Smooth muscle cell (in vitro differentiated cells): ENCODE data around the gene KDSR. TPM values are rescaled to one million over a fixed set of nuclear protein-coding genes. Genes with fewer than 3 reads are reported as not detected.

Source experiments
- DNase-seq: peaks from one replicate; lab custom pipeline; 2025; ENCODE audit not compliant: unreplicated experiment; lab: John Stamatoyannopoulos, UW
- H2AFZ ChIP-seq: fragments of 200-600 bp; sonication (generic); 2 replicates; pipeline ENCODE4 v1.6.0; 2016; ENCODE audit warnings: antibody characterized with exemption, low read depth, mild to moderate bottlenecking
- H3F3A ChIP-seq: fragments of 200-600 bp; sonication (generic); 2 replicates; pipeline ENCODE4 v1.6.0; 2017; ENCODE audit warnings: antibody characterized with exemption, low read depth
- H3K27ac ChIP-seq: fragments of 200-600 bp; sonication (generic); 2 replicates; pipeline ENCODE4 v1.5.1; 2016; ENCODE audit warnings: low read depth, mild to moderate bottlenecking
- H3K27me3 ChIP-seq: fragments of 200-600 bp; sonication (generic); 2 replicates; pipeline ENCODE4 v1.6.1; 2016; ENCODE audit warnings: low read depth, mild to moderate bottlenecking
- H3K36me3 ChIP-seq: fragments of 200-600 bp; sonication (generic); 2 replicates; pipeline ENCODE4 v1.5.1; 2016; ENCODE audit warnings: low read depth
- H3K4me1 ChIP-seq: fragments of 200-600 bp; sonication (generic); 2 replicates; pipeline ENCODE4 v1.5.1; 2016; ENCODE audit warnings: low read depth
- H3K4me2 ChIP-seq: fragments of 200-600 bp; sonication (generic); 2 replicates; pipeline ENCODE4 v1.6.0; 2016; ENCODE audit warnings: mild to moderate bottlenecking
- H3K4me3 ChIP-seq: fragments of 200-600 bp; sonication (generic); 2 replicates; pipeline ENCODE4 v1.5.1; 2016; ENCODE audit warnings: mild to moderate bottlenecking
- H3K79me2 ChIP-seq: fragments of 200-600 bp; sonication (generic); 2 replicates; pipeline ENCODE4 v1.6.0; 2016; ENCODE audit warnings: low read depth, mild to moderate bottlenecking
- H3K9ac ChIP-seq: fragments of 200-600 bp; sonication (generic); 2 replicates; pipeline ENCODE4 v1.6.0; 2016; ENCODE audit warnings: low read depth
- H3K9me3 ChIP-seq: fragments of 200-600 bp; sonication (generic); replicated peaks from 2 replicates; pipeline ENCODE4 v1.5.1; 2016; ENCODE audit warnings: low read depth
- H4K20me1 ChIP-seq: fragments of 200-600 bp; sonication (generic); 2 replicates; pipeline ENCODE4 v1.6.0; 2016; ENCODE audit warnings: low read depth
- CTCF ChIP-seq: fragments of 200-600 bp; sonication (generic); IDR thresholded peaks from 2 replicates; pipeline ENCODE4 v1.5.1; 2017; ENCODE audit warnings: borderline replicate concordance, mild to moderate bottlenecking, antibody characterized with exemption; ENCODE audit not compliant: insufficient read depth, poor library complexity, severe bottlenecking
- WGBS: methylation state at CpG from one replicate; pipeline ENCODE4 v1.1.7; 2016; ENCODE audit warnings: low lambda C conversion rate; 5-methylcytosine and 5-hydroxymethylcytosine counted together
- polyA plus RNA-seq: library from polyadenylated mRNA; unstranded; fragments of >200 nt; fragmentation: Nextera tagmentation; extraction: Ambion mirVana; gene quantifications from 2 replicates; pipeline ENCODE4 v1.2.1, GENCODE V29; 2016
- total RNA-seq: library from RNA; depleted of rRNA; stranded (reverse); fragments of >200 nt; gene quantifications from 2 replicates; pipeline ENCODE4 v1.2.3, GENCODE V29; 2014

Gene KDSR
- total and polyA plus RNA-seq, 2 experiments from 2014 or later, result 34.5 to 47.4 TPM

DNA sequence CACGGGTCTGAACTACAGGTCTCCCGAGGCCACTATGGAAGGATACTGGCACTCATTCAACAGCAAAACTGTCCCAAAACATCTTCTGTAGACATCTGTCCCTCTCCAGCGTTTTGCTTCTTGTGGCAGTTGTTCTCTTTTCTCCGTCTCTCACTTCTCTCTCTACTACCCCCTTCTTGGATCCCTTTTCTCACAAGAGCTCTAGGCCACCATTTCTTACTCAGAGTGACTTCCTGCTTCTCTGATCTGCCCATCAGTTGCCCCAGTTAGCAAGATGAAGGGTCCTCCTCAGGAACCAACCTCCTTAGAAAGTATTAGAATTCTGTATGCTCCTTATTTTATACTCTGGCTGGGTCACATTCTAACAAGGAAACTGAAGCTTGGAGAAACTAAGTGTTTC lies 80.1 kb downstream of the KDSR start:
- Histone ChIP-seq H3F3A (no peaks in the 10 kb centered on the region), H3K4me1 (peaks cover 4% of the 10 kb centered on the region), H3K36me3 (no peaks in the 10 kb centered on the region), H4K20me1 (no peaks in the 10 kb centered on the region), H3K4me2 (no peak overlapping the region), H2AFZ (no peak overlapping the region), H3K9ac (no peak overlapping the region), H3K4me3 (no peak overlapping the region), H3K27me3 (no peaks in the 10 kb centered on the region), H3K9me3 (no peaks in the 10 kb centered on the region), H3K79me2 (no peaks in the 10 kb centered on the region), H3K27ac (no peak overlapping the region)
- DNase-seq, result no peak
- 91% methylated on average over 4 of the region's 4 CpGs for WGBS
- TF ChIP-seq CTCF, result no peak

GRCh38 chr18:63284827-63285733 lies 81.9 kb downstream of the KDSR start:
- no peak for DNase-seq
- no peaks in the 10 kb centered on the region for H3F3A ChIP-seq
- no peaks in the 10 kb centered on the region for H4K20me1 ChIP-seq
- no peak overlapping the region for H3K9ac ChIP-seq
- 92% methylated on average over 14 of the region's 14 CpGs for WGBS
- no peak overlapping the region for H3K4me2 ChIP-seq
- no peak overlapping the region for H3K27ac ChIP-seq
- no peak for TF ChIP-seq CTCF
- no peaks in the 10 kb centered on the region for H3K79me2 ChIP-seq
- H3K4me3 ChIP-seq, result no peak overlapping the region
- no peaks in the 10 kb centered on the region for H3K4me1 ChIP-seq
- H2AFZ ChIP-seq, result no peak overlapping the region
- no peaks in the 10 kb centered on the region for H3K9me3 ChIP-seq
- no peaks in the 10 kb centered on the region for H3K36me3 ChIP-seq
- H3K27me3 ChIP-seq, result no peaks in the 10 kb centered on the region

- Histone ChIP-seq H4K20me1 (no peaks in the 10 kb centered on the region), H3K79me2 (no peaks in the 10 kb centered on the region), H3F3A (no peaks in the 10 kb centered on the region), H2AFZ (no peak overlapping the region), H3K9ac (no peak overlapping the region), H3K9me3 (no peaks in the 10 kb centered on the region), H3K4me2 (no peak overlapping the region), H3K4me3 (no peak overlapping the region), H3K27me3 (no peaks in the 10 kb centered on the region), H3K4me1 (no peaks in the 10 kb centered on the region), H3K36me3 (no peaks in the 10 kb centered on the region), H3K27ac (no peak overlapping the region)
- TF ChIP-seq CTCF, result no peak
- WGBS, result 92% methylated on average over 5 of the region's 5 CpGs
- no peak for DNase-seq
These were observed 82.7 kb downstream of the KDSR start for GRCh38 chr18:63284173-63284799.
